Right renal cortex interstitium (tissue), 3 donors: ENCODE data around the gene CADPS2. TPM values are rescaled to one million over a fixed set of nuclear protein-coding genes. Genes with fewer than 3 reads are reported as not detected.

Experiments used
- DNase-seq, 3 donors: peaks; one replicate each; pipeline ENCODE4 v3.0.0-alpha.2; 2013; ENCODE audit warnings: low read depth in 3 of 3, low spot score in 2 of 3
- polyA plus RNA-seq, 3 donors: library from polyadenylated mRNA; unstranded; fragments of 120-200 nt; gene quantifications; one replicate each; pipeline ENCODE4 v1.2.1, GENCODE V29; 2013; ENCODE audit not compliant: insufficient read length in 3 of 3

Gene CADPS2
- polyA plus RNA-seq, 3 donors, result 47.2 to 69.8 (median 60.7) TPM

- DNase-seq, result no peak
These were observed 557.0 kb downstream of the CADPS2 start for GRCh38 chr7:122329145-122329802.

- no peak for DNase-seq
These were observed 558.3 kb downstream of the CADPS2 start for GRCh38 chr7:122327969-122328368.

- DNase-seq, result no peak
These were observed 569.5 kb downstream of the CADPS2 start for GRCh38 chr7:122316467-122317388.

- DNase-seq, result no peak
These were observed 570.5 kb downstream of the CADPS2 start for GRCh38 chr7:122315507-122316466.

- DNase-seq, result no peak
These were observed 572.0 kb downstream of the CADPS2 start for GRCh38 chr7:122314284-122314683.

DNA sequence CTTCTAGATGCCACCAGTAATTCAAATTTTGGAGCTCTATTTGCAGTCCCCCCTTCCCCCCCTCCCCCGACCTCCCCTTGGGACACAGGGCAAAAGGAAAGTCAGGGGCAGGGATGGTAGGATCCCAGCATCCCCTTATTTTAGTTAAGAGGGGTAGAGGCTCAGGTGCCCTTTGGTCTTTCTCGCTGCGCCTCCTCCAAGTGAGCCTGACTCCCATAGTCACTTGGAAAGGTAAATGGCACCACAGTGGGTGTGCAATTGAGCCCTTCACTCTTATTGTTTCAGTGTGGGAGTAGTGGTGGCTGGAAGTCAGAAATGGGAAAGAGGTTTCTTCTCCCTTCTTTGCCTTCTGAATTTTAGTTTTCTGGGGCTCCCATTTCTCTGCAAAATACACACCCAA, 573.5 kb downstream of the CADPS2 start:
- DNase-seq, result no peak

DNA sequence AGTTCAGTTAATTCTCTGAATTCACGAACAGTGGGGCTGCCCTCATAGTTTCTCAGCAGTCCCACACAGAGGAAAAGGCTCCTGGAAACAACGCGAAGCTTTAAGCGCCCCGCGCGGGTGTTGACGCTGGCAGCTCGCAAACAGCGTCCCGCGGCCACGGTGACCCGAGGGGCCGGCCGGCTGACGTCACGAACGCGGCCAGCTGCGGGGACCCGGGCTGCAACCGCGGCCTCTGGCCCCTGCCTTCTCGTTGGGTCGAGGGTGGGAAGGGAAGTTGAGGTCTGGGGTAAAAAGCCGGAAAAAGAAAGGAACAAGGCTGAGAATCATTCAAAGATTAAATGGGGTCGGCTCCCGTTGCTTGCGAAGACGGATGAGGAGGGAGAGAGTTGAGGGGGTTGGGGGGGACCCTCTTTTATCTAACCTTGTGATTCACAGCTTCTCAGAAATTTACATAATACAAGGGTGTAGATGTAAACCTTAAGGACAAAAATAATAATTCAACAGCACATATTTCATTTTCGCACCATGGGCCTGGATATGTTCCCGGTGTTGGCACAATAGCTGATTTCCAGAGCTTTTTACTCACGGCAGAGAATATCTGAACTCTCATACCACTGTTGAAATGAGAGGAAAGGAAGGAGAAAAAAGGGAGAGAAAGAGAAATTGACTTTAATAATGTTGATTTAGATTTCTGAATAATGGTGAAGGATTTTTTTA, 574.4 kb downstream of the CADPS2 start:
- no peak for DNase-seq

DNA sequence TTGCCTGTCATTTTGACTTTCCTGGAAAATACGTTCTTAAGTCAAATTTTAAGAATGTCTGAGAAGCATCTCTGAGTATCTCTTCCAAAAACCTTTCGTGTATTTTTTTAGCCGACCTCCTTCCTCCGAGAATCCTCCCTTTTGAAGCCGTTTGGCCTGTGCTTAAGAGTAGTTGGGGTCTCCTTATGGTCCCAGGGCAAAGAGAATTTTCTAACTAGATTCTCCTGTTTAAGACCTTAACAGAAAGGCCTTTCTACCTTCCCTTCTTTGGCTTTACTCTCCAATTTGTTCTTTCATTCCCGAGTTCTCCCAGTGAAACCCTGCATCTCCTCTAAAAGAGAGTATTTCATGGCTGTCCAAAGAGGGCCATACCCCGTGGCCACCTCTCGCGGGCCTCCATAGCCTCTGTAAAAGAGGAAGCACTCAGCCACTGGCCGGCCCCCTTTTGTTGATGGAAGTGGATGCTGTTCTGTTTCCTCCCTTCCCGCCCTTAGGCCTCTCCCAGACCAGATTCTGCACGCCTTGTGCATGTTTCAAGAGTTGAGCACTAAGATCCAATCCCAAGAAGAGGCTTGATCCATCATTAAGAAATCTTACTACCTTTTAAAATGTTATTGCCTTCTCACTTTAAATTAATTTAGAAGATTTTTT, 575.1 kb downstream of the CADPS2 start:
- DNase-seq, result no peak

DNA sequence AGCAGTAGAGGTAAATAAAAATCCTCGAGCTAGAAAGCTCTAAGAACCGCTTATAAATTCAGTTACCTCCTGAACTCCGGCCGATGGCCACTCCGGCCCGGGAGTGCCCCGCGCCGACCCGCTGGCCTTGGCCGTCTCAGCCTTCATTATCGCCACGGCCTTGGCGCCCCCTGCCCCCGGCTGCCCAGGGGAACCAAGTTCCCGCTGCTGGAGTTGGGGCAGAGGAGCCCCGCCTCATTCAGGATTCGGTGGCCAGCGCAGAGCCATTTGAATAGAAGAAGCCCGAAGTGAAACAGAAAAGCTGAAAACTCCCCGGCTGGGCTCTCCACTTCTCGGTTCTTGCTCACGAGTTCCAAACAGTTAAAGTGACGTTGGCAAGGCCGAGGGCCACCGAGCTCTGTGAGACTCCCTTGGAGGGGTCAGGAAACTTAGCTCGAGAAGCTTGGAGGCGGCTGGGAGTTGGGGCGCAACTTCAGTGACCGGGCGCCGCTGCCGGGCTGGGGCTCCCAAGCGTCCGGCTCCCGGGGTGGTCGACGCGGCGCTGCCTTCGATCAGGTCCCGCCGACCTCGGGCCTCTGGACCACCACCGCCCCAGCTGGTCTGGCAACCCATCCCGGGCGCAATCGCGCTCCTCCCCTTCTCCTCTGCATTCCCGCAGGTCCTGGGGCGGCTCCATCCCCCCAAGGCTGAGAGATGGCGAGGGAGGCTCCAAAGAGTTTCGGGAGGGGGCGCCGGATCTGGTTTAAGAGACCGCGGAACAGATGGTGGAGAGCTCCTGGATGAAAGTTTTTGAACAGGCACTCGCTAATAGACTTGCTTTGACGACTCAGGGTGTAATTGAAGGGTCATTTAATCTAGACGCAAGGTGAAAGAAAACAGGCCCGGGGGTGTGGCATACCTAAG, 575.9 kb downstream of the CADPS2 start:
- no peak for DNase-seq

DNA sequence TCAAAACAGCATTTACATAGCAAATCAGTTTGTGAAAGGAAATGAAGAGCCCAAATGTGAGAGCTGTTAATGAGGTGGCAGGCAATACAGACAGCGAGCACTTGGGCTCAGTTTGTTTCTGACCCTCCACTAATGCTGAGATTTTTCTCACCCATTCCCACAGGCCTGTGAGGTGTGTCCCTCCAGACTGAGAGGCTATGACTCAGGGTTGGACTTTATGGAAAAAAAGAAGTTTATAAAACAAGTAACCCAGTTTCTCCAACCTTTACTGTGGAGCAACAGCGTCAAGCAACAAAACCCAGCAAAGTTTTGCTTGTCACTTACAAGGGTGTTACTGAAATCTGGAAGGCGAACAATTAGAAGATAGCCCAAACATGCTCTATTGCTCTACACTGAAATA, 576.8 kb downstream of the CADPS2 start:
- no peak for DNase-seq

DNA sequence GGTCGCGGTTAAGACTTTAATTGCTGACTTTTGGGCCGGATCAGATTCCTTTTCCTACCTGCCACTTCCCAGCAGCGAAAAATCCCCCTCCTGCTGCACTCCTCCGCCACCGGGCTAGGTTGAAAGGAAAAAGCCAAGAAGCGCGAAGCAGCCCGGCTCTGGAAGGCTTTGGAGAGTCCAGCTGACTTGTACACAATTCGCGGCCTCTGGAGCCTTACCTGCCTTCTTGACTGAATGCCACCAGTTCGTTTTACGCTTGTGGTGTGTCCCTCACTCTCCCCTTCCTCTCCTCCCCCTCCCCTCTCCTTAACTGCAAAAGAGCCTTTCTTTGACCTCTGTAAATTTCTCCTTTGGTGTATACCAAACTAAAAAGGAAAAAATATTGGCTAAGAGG, 579.0 kb downstream of the CADPS2 start:
- DNase-seq, result no peak

DNA sequence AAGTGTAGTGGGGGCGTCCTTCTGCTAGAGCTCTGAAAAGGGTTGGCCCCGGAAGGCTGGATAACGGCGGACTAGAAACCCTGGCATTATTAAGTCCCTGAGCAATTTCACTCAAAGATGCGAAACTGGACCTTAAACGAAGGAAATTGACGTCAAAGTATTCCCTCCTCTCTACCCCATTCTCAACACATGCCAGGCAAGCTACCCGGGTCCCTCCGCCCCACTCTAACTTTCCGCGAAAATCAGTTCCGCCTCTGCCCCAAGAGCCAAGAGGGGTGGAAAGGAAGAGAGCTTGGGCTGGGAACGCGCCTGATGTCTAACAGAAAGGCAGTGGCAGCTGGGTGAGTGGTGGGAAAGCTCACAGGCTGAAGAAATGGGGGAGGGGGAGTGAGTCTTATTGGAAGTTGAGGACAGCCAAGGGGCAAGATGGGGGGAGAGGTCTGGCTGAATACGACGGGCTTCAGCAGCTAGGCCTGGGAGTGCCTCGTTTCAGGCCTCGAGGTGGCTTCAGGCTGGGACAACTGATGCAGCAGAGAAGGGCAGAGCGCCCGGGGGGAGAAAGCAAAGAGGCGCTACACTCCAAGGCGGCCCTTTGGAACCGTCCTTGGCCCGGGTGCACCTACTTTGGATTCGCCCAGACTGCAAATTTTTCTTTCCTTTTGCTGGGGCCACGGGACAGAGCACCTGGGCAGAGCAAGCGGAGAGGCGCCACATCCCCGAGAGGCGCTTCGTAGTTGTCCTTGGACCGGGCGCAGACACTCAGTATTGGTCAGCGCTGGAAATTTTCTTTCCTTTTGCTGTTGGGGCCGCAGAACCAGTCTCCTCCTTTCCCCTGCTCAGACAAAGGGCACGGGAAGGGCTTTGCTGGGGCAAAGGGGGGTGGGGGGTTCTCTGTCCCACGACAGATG, 579.7 kb downstream of the CADPS2 start:
- DNase-seq, result no peak

GRCh38 chr7:122305475-122306319, 580.6 kb downstream of the CADPS2 start:
- no peak for DNase-seq

GRCh38 chr7:122304996-122305421, 581.3 kb downstream of the CADPS2 start:
- DNase-seq, result no peak

DNA sequence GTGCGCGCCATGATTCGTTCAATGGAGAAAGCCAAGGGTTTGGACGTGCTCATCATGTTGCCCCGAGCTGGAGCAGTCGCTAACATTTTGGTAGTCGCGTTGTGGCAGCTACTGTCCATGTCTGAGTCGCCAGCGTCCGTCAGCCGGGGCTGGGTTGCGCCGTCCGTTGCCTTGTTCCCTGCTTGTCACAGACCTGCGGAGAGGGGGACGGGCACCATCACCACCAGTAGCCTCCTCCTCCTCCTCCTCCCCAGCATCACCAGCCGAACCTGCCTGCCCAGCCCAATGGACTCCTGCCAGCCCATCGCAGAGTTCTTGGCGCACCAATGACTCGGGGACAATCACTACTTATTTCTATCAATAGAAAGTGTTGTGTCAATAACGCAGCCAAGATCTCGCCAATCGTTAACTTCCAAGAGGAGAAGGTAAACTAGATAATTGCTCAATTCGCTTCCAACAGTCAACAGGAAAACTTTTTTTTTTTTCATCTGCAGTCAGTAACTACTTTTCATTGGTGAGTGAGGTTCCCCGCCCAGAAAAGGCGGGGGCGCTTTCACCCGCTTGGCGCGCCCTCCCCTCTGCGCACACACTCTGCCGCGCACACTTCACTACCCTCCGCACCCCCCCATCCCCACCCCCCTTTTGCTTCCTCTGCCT, 581.8 kb downstream of the CADPS2 start, which contains the start of gene FEZF1:
Gene FEZF1, minus strand, starts transcription at position 432 of the 657 bp plus-strand sequence. Its CDS starts 313 bp downstream, at position 119.
- DNase-seq, result no peak
